GM15510 (cell line): Measurements from ENCODE around the gene HSD17B14.

Source experiments
- POLR2A ChIP-seq: IDR thresholded peaks from 3 replicates; pipeline ENCODE4 v1.6.1; 2011; ENCODE audit warnings: borderline replicate concordance; ENCODE audit not compliant: insufficient read length; ENCODE audit errors: extremely low read depth

Gene HSD17B14

DNA sequence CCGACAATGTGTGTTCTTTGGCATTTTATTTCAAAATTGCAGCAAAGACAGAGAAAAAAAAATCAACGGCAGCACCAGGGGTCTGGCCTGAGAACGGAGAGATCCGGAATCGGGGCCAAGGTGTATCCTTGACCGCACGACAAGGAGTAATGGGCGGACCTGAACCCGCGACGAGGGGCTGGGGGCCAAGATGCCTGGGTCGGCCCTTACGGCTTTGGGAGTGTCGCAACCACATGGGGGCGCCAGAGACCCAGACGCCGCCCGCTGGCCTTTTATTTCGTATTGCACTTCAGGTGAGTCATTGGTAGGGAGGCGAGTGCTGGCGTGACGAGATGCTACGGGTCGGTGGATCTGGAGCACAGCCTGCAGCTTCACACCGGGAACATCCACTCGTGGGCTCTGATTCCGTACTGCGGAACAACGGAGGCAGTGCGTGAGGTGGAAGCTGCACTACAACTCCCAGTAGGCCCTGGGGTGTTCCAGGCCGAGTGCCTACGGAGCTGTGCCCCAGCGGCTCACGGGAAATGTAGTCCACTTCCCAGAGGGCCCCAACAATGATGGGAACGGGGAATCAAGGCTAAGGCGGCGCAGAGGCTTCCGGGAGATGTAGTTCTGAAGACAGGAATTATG is 41.1 kb downstream of the HSD17B14 start:
- TF ChIP-seq POLR2A = peak; percentile 43

DNA sequence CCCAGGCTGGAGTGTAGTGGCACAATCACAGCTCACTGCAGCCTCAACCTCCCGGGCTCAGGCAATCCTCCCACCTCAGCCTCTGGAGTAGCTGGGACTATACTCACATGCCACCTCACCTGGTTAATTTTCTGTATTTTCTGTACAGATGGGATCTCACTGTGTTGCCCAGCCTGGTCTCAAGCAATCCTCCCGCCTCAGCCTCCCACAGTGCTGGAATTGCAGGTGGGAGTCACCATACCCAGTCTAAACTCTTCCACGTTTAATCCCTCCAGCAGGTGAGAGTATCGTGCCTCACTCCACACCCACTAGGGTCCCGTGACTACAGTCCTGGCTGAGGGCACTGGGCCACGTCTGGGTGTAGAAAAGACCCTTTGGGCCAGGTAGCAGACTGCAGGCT is 42.0 kb downstream of the HSD17B14 start:
- TF ChIP-seq POLR2A = no peak

DNA sequence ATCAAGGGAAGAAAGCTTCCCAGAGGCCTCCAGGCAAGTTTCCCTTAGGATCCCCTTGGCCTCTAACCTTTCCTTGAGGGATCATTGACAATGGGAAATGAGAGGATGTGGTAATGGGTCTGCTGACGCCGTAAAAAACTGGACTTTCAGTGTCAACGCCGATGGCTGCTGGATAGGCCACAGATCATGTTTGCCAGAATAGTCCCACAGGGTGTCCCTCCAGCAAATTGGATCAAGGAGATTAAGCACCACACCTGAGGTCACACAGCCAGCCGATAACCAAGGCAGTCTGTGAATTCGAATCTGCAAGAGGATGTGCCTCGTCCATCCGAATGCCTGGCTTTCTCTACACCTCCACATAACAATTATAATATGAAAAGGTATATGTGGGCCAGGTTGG is 43.0 kb downstream of the HSD17B14 start:
- TF ChIP-seq POLR2A = no peak

DNA sequence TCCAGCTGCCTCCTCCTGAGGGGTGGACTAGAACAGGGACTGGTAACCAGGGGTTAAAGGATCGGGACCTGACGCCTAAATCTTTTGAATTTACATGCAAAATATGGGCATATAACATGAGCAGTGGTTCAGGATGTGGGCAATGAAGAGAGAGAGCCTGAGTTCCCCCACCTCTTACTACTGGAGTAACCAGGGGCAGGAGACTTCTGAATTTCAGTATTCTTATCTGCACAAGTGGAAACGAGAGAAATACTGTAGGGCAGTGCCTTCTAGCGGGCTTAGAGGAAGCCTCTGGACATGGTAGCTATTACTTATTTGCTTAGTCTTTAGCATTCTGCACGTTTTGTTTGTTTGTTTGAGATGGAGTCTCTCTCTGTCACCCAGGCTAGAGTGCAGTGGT is 51.8 kb downstream of the HSD17B14 start:
- TF ChIP-seq POLR2A = no peak

DNA sequence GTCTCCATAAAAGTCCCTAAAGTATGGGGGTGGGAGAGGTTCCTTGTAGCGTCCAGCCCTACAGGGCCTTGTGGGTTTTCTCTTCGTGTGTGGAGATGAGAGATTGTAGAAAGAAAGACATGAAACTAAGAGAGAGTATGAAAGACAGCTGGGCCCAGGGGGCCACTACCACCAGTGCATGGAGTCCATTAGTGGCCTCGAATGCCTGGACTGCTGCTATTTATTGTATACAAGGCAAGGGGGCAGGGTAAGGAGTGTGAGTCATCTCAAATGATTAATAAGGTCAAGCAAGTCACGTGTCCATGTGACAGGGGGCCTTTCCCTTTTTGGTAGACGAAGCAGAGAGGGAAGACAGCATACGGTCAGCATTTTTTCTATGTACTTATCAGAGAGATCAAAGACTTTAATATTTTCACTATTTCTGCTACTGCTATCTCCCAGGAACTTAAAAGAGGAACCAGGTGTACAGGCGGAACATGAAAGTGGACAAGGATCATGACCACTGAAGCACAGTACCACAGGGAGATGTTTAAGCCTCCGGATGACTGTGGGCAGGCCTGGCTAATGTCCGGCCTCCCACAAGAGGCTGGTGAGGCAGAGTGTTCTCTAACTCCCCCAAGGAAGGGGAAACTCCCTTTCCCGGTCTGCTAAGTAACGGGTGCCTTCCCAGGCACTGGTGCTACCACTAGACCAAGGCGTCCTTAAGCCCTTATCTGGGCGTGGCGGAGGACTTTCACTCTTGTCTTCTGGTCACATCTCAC is 55.5 kb downstream of the HSD17B14 start:
- TF ChIP-seq POLR2A = no peak

DNA sequence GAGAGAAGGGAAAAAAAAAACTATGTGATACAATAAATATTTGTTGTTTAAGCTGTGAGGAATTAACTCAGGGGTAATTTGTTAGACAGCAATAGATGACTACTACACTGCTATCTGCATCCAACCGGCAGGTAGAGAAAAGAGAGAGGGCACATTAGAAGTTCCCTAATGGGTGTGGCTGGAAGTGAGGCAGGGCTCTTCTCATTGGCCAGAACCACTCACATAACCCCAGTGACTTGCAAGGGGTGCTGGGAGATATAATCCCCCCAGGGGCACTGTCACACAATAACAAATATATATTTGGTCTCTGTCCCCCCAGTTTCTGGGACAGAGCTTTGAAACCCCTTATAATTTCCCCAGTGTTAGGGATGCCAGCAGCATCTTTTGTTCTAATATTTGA is 56.7 kb downstream of the HSD17B14 start:
- no peak for TF ChIP-seq POLR2A

DNA sequence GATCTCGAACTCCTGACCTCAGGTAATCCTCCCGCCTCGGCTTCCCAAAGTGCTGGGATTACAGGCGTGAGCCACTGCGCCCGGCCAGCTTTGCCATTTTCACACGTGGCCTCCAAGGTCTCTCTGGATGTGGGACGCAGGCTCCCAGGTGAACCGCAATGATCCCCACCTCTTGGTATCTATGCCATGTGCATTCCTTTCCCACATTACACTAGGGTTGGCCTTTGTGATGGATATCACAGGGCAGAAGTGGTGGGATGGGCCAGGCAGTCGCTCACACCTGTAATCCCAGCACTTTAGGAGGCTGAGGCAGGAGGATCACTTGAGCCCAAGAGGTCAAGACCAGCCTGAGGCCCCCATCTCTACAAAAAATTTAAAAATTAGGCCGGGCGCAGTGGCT is 58.6 kb downstream of the HSD17B14 start:
- no peak for TF ChIP-seq POLR2A

DNA sequence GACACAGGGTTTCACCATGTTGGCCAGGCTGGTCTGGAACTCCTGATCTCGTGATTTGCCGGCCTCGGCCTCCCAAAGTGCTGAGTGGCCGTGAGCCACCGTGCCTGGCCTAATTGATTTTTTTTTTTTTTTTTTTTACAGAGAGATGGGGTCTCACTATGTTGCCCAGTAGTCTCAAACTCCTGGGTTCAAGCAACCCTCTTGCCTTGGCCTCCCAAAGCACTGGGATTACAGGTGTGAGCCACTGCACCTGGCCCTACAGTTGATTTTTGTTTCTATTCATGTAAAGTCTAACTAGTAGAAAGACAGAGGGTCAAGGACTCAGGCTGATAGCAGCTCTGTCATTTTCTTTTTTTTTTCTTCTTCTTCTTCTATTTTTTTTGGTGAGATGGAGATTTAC is 59.2 kb downstream of the HSD17B14 start:
- TF ChIP-seq POLR2A = no peak

DNA sequence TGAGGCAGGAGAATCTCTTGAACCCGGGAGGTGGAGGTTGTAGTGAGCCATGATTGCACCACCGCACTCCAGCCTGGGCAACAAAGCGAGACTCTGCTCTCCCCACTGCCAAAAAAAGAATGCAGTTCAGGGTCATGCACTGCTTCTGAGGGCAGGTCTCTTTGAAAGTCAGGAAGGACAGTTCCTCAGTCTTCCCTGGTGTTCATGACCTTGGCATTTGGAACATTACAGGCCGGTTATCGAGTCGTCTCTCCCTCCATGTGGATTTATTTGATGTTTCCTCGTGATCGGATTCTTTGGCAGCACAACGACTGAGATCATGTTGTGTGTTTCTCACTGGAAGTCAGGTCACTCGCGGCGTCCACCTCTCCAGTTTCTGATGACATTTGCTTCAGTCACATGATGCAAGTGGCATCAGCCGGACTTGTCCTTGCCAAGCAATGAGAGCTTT is 63.8 kb downstream of the HSD17B14 start:
- no peak for TF ChIP-seq POLR2A

DNA sequence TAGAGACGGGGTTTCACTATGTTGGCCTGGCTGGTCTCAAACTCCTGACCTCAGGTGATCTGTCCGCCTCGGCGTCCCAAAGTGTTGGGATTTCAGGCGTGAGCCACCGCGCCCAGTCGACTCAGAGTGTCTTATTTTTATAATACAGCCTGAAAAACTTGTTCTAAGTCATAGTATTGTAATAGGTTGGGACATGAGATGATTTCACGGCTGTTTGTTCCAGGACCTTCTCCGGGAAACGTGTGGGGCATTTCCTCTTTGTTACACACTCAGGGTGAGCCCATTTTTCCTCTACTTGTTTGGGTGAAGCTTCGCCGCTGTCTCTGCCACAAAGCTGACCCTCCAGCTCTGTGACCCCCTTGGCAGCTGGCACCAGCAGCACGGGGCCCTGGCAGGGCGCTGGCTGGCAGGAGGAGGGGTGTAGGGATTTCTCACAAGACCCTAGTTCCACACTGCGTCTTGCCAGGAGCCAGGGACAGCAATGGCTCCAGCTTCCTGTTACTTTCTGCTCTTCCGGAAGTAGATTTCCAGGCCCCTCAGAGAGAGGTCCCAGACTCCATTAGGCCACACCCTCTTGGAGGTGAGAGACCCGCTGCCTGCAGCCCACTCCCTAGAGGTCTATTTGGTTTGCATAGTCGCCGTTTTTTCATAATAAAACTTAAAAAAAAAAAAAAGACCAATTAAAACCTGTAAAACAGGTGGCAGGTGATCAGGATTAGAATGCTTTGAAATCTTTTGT is 65.4 kb downstream of the HSD17B14 start:
- no peak for TF ChIP-seq POLR2A

DNA sequence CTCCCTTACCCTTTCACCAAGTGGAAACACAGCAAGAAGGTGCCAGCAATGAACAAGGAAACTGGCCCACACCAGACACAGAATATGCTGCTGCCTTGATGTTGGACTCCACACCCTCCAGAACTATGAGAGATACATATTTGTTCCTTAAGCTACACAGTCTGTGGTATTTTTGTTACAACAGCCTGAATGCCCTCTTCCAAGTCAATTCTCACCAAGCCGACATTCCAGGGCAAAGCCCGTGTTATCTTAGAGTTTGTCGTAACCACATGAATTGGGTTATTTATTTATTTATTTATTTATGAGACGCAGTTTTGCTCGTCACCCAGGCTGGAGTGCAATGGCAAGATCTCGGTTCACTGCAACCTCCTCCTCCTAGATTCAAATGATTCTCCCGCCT is 66.0 kb downstream of the HSD17B14 start:
- TF ChIP-seq POLR2A = no peak

DNA sequence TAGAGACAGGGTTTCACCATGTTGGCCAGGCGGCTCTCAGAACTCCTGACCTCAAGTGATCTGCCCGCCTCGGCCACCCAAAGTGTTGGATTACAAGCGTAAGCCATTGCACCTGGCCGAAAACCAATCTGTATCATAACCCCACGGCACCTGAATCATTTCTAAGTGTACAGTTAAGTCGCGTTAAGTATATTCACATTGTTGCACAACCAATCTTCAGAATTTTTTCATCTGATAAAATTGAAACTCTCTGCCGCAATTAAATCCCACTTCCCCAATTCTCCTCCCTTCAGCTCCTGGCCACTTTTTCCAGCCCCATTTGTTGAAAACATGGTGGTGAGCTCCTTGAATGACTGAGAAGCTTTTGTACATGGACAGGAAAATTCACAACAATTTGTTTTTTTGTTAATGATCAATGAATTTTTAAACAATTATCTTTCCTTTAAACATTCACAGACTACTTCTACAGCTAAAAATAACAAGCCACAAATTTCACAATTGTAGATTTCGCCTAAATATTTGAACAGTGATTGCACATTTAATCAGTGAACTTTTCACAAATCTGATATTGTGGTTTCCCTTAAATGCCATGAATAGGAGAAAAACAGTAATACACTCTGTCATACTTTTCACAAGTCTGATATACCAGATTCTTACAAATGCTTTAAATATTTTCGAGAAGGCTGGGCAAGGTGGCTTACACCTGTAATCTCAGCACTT is 67.1 kb downstream of the HSD17B14 start:
- TF ChIP-seq POLR2A = no peak
